Upper lobe of left lung (tissue), 6 donors: ENCODE results near the gene DNAAF5. TPM values are rescaled to one million over a fixed set of nuclear protein-coding genes. Genes with fewer than 3 reads are reported as not detected.

ENCODE experiments used
- ATAC-seq, 2 donors: fragments of 200-7000 bp; cut with Tn5 transposase; one replicate each; pipeline ENCODE4 v1.9.1; 2022; ENCODE audit warnings: mild to moderate bottlenecking in 2 of 2, moderate library complexity in 2 of 2; ENCODE audit not compliant: low FRiP score in 2 of 2
- DNase-seq, 2 donors: peaks; one replicate each; pipeline ENCODE4 v3.0.0-alpha.2; 2019 to 2020
- H3K27ac ChIP-seq, 4 donors: fragments of 200-600 bp; sonication (generic); one replicate each; pipeline ENCODE4 v1.5.1; 2016 to 2019
- H3K27me3 ChIP-seq, 4 donors: fragments of 200-600 bp; sonication (generic); one replicate each; pipeline ENCODE4 v1.5.1; 2017 to 2019
- H3K36me3 ChIP-seq, 4 donors: fragments of 200-600 bp; sonication (generic); one replicate each; pipeline ENCODE4 v1.5.1; 2016 to 2019
- H3K4me1 ChIP-seq, 4 donors: fragments of 200-600 bp; sonication (generic); one replicate each; pipeline ENCODE4 v1.5.1; 2018 to 2019
- H3K4me3 ChIP-seq, 4 donors: fragments of 200-600 bp; sonication (generic); one replicate each; pipeline ENCODE4 v1.5.1; 2017 to 2019; ENCODE audit warnings: mild to moderate bottlenecking in 2 of 4, moderate library complexity in 1 of 4
- H3K9me3 ChIP-seq, 4 donors: fragments of 200-600 bp; sonication (generic); one replicate each; pipeline ENCODE4 v1.5.1; 2018 to 2019
- EP300 ChIP-seq, 4 donors: sonication (generic); formaldehyde crosslinking; IDR thresholded peaks; one replicate each; pipeline ENCODE4 v1.5.1; 2017; ENCODE audit warnings: antibody characterized with exemption in 4 of 4, control low read depth in 2 of 4
- POLR2A ChIP-seq, 4 donors: fragments of 450-650 bp; IDR thresholded peaks; one replicate each; pipeline ENCODE4 v1.5.1; 2016 to 2017; ENCODE audit warnings: antibody characterized with exemption in 4 of 4, mild to moderate bottlenecking in 2 of 4
- POLR2AphosphoS5 ChIP-seq, 2 donors: sonication (generic); formaldehyde crosslinking; IDR thresholded peaks; one replicate each; pipeline ENCODE4 v1.5.1; 2017; ENCODE audit warnings: antibody characterized with exemption in 2 of 2
- WGBS, 2 donors: methylation state at CpG; one replicate each; pipeline ENCODE4 v1.1.5; 2017 to 2018; 5-methylcytosine and 5-hydroxymethylcytosine counted together
- total RNA-seq, 6 donors: library from RNA; depleted of rRNA in 4 of 6; stranded (reverse); fragments of >200 nt in 4 of 6; gene quantifications; one replicate each; pipeline versions ENCODE4 v1.1.0 to v1.2.1, GENCODE V29; 2016 to 2021
- TF ChIP-seq, protein P1 (sequence below), 6 experiments: fragments of 450-650 bp in 4 of 6; fragments of 200-600 bp in 2 of 6; sonication (generic) in 2 of 6; IDR thresholded peaks; one replicate each; pipeline ENCODE4 v1.5.1; 2016 to 2019; ENCODE audit warnings: antibody characterized with exemption in 6 of 6
- donor health status: DM: no; HTN: no; CAD: no; lungs with moderate emphysema.
- donor health status: DM: no; HTN: yes; CAD: no; lungs with severe emphysema.

DNAAF5 gene
- total RNA-seq, 6 donors from 2014 or later = 18.2 to 35.6 (median 26.4) TPM

DNA sequence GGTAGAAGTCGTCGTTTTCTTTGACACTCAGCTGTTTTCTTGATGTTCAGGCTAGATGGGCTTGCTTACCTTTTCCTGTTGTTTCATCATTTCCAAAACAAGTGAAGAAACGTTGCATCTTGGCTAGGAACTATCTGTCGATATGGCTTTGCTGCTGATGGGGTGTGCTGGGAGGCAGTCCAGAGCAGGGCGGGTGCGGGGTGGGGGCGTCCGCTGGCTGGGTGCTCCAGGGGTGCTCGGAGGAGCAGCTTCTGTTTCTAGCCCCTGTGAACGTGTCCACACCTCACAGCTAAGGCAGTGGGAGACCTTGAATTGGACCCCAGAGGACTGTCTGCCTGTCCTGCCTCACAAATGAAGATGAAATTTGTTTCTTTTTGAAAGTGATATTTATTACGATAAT, 98.2 kb downstream of the DNAAF5 start:
- peak overlapping the region in 3 of 4 donors; percentile 6 to 84 (median 72) for H3K27ac ChIP-seq
- no peak overlapping the region for H3K4me3 ChIP-seq
- DNase-seq (peak in 1 of 2 donors; percentile 81), ATAC-seq (peak in 1 of 2 donors; percentile 30)
- H3K9me3 ChIP-seq = no peaks in the 10 kb centered on the region
- H3K27me3 ChIP-seq = no peaks in the 10 kb centered on the region
- 72% methylated on average over 11 of the region's 11 CpGs for WGBS, 2 donors
- peaks cover 16 to 53% (median 41%) of the 10 kb centered on the region in 4 donors for H3K4me1 ChIP-seq
- TF ChIP-seq, protein P1, sequence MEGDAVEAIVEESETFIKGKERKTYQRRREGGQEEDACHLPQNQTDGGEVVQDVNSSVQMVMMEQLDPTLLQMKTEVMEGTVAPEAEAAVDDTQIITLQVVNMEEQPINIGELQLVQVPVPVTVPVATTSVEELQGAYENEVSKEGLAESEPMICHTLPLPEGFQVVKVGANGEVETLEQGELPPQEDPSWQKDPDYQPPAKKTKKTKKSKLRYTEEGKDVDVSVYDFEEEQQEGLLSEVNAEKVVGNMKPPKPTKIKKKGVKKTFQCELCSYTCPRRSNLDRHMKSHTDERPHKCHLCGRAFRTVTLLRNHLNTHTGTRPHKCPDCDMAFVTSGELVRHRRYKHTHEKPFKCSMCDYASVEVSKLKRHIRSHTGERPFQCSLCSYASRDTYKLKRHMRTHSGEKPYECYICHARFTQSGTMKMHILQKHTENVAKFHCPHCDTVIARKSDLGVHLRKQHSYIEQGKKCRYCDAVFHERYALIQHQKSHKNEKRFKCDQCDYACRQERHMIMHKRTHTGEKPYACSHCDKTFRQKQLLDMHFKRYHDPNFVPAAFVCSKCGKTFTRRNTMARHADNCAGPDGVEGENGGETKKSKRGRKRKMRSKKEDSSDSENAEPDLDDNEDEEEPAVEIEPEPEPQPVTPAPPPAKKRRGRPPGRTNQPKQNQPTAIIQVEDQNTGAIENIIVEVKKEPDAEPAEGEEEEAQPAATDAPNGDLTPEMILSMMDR (IDR thresholded peaks at IDR 0.05) = no peak
- TF ChIP-seq POLR2A (IDR thresholded peaks at IDR 0.05) = no peak
- TF ChIP-seq EP300 (IDR thresholded peaks at IDR 0.05) = no peak
- no peak for TF ChIP-seq POLR2AphosphoS5 (IDR thresholded peaks at IDR 0.05)
- H3K36me3 ChIP-seq = peaks cover 0 to 3% (median 0%) of the 10 kb centered on the region in 4 donors

DNA sequence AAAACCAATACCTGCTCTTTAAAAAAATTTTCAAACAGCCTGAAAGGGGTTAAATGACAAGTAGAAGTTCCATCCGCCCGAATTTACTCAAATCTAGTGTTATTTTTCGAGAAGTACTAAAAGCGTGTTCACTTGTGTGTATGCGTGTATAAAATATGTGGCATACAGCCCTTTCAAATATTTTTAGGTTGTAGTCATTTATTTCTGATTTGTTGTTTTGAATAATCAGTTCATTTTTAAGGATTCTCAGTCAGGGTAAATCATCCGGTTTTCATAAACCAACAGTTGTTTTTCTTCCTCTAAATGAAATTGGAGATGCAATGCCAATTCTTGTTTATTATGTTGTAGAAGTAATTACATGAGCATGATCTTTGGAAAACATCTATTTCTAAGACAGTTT, 98.9 kb downstream of the DNAAF5 start:
- Histone ChIP-seq H3K9me3 (no peaks in the 10 kb centered on the region), H3K27ac (peak overlapping the region in 3 of 4 donors; percentile 41 to 84 (median 72)), H3K27me3 (no peaks in the 10 kb centered on the region), H3K4me1 (peaks cover 22 to 58% (median 47%) of the 10 kb centered on the region in 4 donors), H3K4me3 (no peak overlapping the region), H3K36me3 (peaks cover 0 to 3% (median 0%) of the 10 kb centered on the region in 4 donors)
- ATAC-seq (peak in 1 of 2 donors; percentile 39), DNase-seq (no peak)
- WGBS, 2 donors = 76 to 78% methylated on average over 6 of the region's 6 CpGs
- TF ChIP-seq, protein P1 (IDR thresholded peaks at IDR 0.05) = no peak
- TF ChIP-seq EP300 (IDR thresholded peaks at IDR 0.05) (no peak), POLR2AphosphoS5 (IDR thresholded peaks at IDR 0.05) (no peak), POLR2A (IDR thresholded peaks at IDR 0.05) (no peak)

DNA sequence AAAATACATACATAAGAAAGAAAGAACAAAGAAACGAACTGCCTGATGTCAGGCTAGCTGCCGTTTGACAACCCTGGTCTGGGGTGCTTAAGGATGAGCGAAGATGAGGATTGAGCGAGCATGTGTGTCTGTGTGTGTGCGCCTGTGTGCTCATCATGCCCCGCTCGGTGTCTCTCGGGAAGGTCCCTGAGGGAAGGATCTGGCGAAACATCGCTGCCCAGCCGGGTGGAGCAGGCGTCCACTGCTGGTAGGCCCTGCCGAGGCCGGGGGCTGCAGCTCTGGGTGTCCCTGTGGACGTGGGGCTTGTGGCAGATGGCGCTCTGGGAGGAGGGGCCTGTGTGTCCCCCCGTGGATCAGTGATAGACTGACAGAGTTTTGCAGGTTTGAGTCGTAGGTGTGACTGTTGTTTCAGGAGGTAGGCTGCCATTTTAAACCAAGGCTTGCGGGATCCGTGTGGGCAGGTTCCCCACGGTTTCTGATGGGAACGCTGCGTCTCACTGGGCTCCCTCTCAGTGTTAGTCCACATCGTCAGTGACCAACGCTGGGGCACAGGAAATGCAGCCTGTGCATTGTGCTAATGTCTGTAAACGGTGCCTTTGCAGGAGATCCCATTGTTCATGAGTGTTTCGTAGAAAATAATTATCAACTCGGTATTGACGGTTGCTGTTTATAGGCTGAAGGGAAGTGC, 99.9 kb downstream of the DNAAF5 start:
- Histone ChIP-seq H3K4me3 (no peak overlapping the region), H3K4me1 (peaks cover 32 to 64% (median 53%) of the 10 kb centered on the region in 4 donors), H3K27ac (peak overlapping the region; percentile 41 to 84 (median 74)), H3K9me3 (no peaks in the 10 kb centered on the region), H3K27me3 (no peaks in the 10 kb centered on the region), H3K36me3 (peaks cover 0 to 3% (median 0%) of the 10 kb centered on the region in 4 donors)
- TF ChIP-seq, protein P1 (IDR thresholded peaks at IDR 0.05) = no peak
- TF ChIP-seq POLR2AphosphoS5 (IDR thresholded peaks at IDR 0.05) = peak in 1 of 2 donors; percentile 8
- DNase-seq = no peak
- no peak for ATAC-seq
- 72 to 80% methylated on average over 23 to 29 of the region's 29 CpGs for WGBS, 2 donors

DNA sequence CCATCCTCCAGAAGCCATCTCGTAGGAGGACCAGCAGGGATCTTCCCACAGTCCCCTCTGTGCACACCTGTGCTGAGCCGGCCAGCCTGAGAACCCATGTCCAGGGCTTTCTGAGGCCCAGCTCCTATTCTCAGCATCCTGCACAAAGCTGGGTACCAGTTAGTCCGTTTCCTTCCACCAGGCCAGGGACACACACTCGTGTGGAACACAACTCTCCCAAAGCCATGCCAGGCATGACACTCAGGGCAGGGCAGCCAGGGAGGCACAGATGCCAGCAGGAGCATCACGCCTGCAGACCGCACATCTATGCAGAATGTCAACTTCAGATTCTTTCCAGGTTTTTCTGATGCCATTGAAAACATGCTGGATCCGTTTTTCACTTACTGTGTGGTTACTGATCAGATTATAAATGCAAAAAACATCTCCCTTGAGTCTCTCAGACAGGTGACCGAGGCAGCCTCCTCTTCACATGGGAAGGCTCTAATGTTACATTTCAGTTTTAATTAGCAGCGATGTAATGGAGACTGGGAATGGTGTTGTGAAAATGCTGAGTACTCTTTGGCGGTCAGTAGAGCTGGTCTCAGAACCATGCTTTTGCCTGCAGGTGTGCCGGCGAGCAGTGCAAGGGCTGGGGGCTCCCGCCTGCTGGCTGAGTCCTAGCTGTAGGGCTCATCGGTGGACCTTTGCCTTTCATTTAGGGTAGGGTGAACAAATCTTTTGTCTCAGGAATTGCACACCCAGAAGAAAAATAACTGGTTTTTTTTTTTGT, 102.5 kb downstream of the DNAAF5 start:
- DNase-seq (no peak), ATAC-seq (no peak)
- no peak overlapping the region for H3K4me3 ChIP-seq
- H3K9me3 ChIP-seq = no peaks in the 10 kb centered on the region
- H3K36me3 ChIP-seq = peaks cover 0 to 3% (median 1%) of the 10 kb centered on the region in 4 donors
- no peak for TF ChIP-seq POLR2AphosphoS5 (IDR thresholded peaks at IDR 0.05)
- H3K4me1 ChIP-seq = peaks cover 42 to 63% (median 56%) of the 10 kb centered on the region in 4 donors
- peak overlapping the region in 1 of 4 donors; percentile 89 for H3K27ac ChIP-seq
- 94 to 95% methylated on average over 10 to 14 of the region's 14 CpGs for WGBS, 2 donors
- H3K27me3 ChIP-seq = no peaks in the 10 kb centered on the region

DNA sequence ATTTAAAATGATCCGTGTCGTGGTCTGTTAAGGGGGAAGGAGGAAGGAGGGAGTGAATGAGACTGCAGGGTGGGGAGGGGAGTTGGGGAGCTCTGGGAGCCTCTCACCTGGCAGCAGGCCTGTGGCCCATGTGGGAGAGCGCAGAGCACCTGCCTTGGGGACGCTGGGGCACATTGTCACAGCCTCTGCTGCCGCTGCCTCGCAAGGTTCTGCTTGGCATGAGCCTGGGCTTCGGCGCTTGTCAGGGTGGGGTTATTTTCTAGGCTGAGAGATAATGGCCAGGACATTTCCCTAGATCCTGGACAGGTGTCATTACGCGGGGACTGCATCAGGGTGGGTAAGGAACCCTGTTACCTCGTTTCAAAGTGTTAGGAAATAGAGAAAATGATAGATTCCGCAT, 103.6 kb downstream of the DNAAF5 start:
- Histone ChIP-seq H3K4me3 (no peak overlapping the region), H3K27me3 (no peaks in the 10 kb centered on the region), H3K4me1 (peaks cover 37 to 55% (median 47%) of the 10 kb centered on the region in 4 donors), H3K9me3 (no peaks in the 10 kb centered on the region), H3K27ac (peak overlapping the region; percentile 81 to 92 (median 88)), H3K36me3 (peaks cover 0 to 6% (median 4%) of the 10 kb centered on the region in 4 donors)
- WGBS, 2 donors = 70 to 82% methylated on average over 12 of the region's 12 CpGs
- TF ChIP-seq POLR2AphosphoS5 (IDR thresholded peaks at IDR 0.05) (no peak), EP300 (IDR thresholded peaks at IDR 0.05) (no peak), POLR2A (IDR thresholded peaks at IDR 0.05) (no peak)
- TF ChIP-seq, protein P1 (IDR thresholded peaks at IDR 0.05) = no peak
- DNase-seq (no peak), ATAC-seq (no peak)
